ENCODE measurements around the gene CKAP2. TPM values are rescaled to one million over a fixed set of nuclear protein-coding genes. Genes with fewer than 3 reads are reported as not detected.
A peak's percentile ranks its signal among the peaks of the same experiment; 100 is the strongest.

CKAP2 gene
- polyA plus RNA-seq, 2 of the 4 experiments (the other 2 are of a cell fraction), result 24.5 to 30.5 TPM

- TF ChIP-seq EHF (CRISPR knock-in tag; IDR thresholded peaks at IDR 0.05), result no peak
- peak; percentile 94 for TF ChIP-seq SMC3 (IDR thresholded peaks at IDR 0.05)
- no peak for TF ChIP-seq MAFK (IDR thresholded peaks at IDR 0.05; ENCODE audit: partially characterized antibody)
- no peak for TF ChIP-seq REST (IDR thresholded peaks at IDR 0.05)
- no peak for TF ChIP-seq JUNB (IDR thresholded peaks at IDR 0.05)
- no peak for TF ChIP-seq POLR2AphosphoS2 (conservative IDR thresholded peaks at IDR 0.05; ENCODE audit: low read length)
Measured at GRCh38 chr13:52450012-52450792, 5.1 kb upstream of the CKAP2 start, which contains the start of gene VPS36 (continued).

GRCh38 chr13:52450793-52451116 is 4.5 kb upstream of the CKAP2 start:
- H3K9me3 ChIP-seq, result no peaks in the 10 kb centered on the region
- no peak for TF ChIP-seq ATOH8 (CRISPR knock-in tag; IDR thresholded peaks at IDR 0.05; ENCODE audit: low read depth)
- TF ChIP-seq SREBF2 (IDR thresholded peaks at IDR 0.05), result no peak
- TF ChIP-seq CBX8 (IDR thresholded peaks at IDR 0.05), result no peak
- peak; percentile 3 for TF ChIP-seq MAFK (IDR thresholded peaks at IDR 0.05; ENCODE audit: partially characterized antibody)
- ChIA-PET CTCF (interaction anchor here (0.6 to 7.0 kb wide), 44 partner anchors 9 to 357 kb away, joined by 3 to 115 read pairs (median 5); partner anchors contain the start of genes SUGT1 and THSD1), POLR2A (interaction anchor here (0.6 to 1.9 kb wide), 5 partner anchors 22 to 110 kb away, joined by 4 to 18 read pairs (median 8); partner anchors contain the start of gene THSD1)
- H3K4me2 ChIP-seq, result peak overlapping the region; percentile 87
- H3K4me1 ChIP-seq, result peaks cover 28% of the 10 kb centered on the region; the same call in 2 of the 3 replicates
- no peak for ATAC-seq
- peak overlapping the region in 1 of 2 experiments; percentile 34; a peak in 2 of 6 replicates for H3K27ac ChIP-seq
- under 1% methylated on average over 8 of the region's 8 CpGs for WGBS (ENCODE audit: missing lambda C conversion rate)
- H3K4me3 ChIP-seq, result peak overlapping the region; percentile 83; the same call in 1 of the 3 replicates
- no peak for DNase-seq (ENCODE audit: low read depth in 1 of 2, low spot score in 1 of 2)
- no peak for FAIRE-seq

- TF ChIP-seq FOSL2 (IDR thresholded peaks at IDR 0.05) (no peak), FOSL2 (CRISPR knock-in tag; IDR thresholded peaks at IDR 0.05) (no peak), KDM5A (IDR thresholded peaks at IDR 0.05) (no peak), MAFK (IDR thresholded peaks at IDR 0.05; ENCODE audit: partially characterized antibody) (no peak), EHMT2 (IDR thresholded peaks at IDR 0.05; ENCODE audit: low read depth) (no peak), FOXS1 (CRISPR knock-in tag; IDR thresholded peaks at IDR 0.05) (no peak), CTCF (IDR thresholded peaks at IDR 0.05) (no peak), JUNB (IDR thresholded peaks at IDR 0.05) (no peak), ZNF302 (CRISPR knock-in tag; IDR thresholded peaks at IDR 0.05) (no peak), RFX5 (IDR thresholded peaks at IDR 0.05) (no peak), CBX2 (IDR thresholded peaks at IDR 0.05; ENCODE audit: borderline replicate concordance, low read depth) (no peak), NPAS2 (CRISPR knock-in tag; IDR thresholded peaks at IDR 0.05; ENCODE audit: borderline replicate concordance) (no peak), POLR2AphosphoS2 (conservative IDR thresholded peaks at IDR 0.05; ENCODE audit: low read length) (no peak), ZFP36 (IDR thresholded peaks at IDR 0.05; ENCODE audit: borderline replicate concordance, partially characterized antibody) (no peak), RCOR1 (IDR thresholded peaks at IDR 0.05; ENCODE audit: low read depth, low read length) (no peak)
- DNase-seq (ENCODE audit: low read depth in 1 of 2, low spot score in 1 of 2) (no peak), FAIRE-seq (no peak), ATAC-seq (no peak)
- WGBS (ENCODE audit: missing lambda C conversion rate), result 83% methylated on average over 23 of the region's 24 CpGs
- POLR2A ChIA-PET, result interaction anchor here (0.6 to 1.9 kb wide), 5 partner anchors 23 to 364 kb away, joined by 4 to 18 read pairs (median 8); no protein-coding TSS in a partner anchor
- CTCF ChIA-PET, result interaction anchor here (0.6 to 7.0 kb wide), 45 partner anchors 9 to 357 kb away, joined by 3 to 115 read pairs (median 5); partner anchors contain the start of genes SUGT1 and THSD1
- peak overlapping the region; percentile 87 for H3K4me2 ChIP-seq
- H3K4me3 ChIP-seq, result peak overlapping the region; percentile 83; the same call in 1 of the 3 replicates
- H3K9me3 ChIP-seq, result no peaks in the 10 kb centered on the region
- H3K4me1 ChIP-seq, result peaks cover 28% of the 10 kb centered on the region; the same call in 2 of the 3 replicates
- 0 out of 6 replicates have a peak overlapping the region, but pooled peaks of 1 of the 2 experiments have one; percentile 34 for H3K27ac ChIP-seq
Measured at GRCh38 chr13:52451135-52451804, 4.0 kb upstream of the CKAP2 start.
